ENCODE results near the gene CCL2. TPM values are rescaled to one million over a fixed set of nuclear protein-coding genes. Genes with fewer than 3 reads are reported as not detected.

The CCL2 gene
- total RNA-seq (49.9 TPM), polyA plus RNA-seq (ENCODE audit: insufficient read depth, low read depth, low replicate concordance) (53.5 TPM)
- long read RNA-seq, donor 1, transcript CCL2-203 (1 exons, 996 nt) = major isoform, 5 of 6 reads
- long read RNA-seq, donor 1, partial matches to known transcripts = 0 of 6 reads
- long read RNA-seq, donor 1, other reads (novel, unspliced or antisense) = 0 of 6 reads
- long read RNA-seq, donor 2, transcript CCL2-201 (3 exons, 741 nt) = major isoform, 6 of 8 reads
- long read RNA-seq, donor 2, partial matches to known transcripts = 0 of 8 reads
- long read RNA-seq, donor 2, other reads (novel, unspliced or antisense) = 0 of 8 reads
- long read RNA-seq, donor 3, partial matches to known transcripts = 0 of 8 reads
- long read RNA-seq, donor 3, other reads (novel, unspliced or antisense) = 0 of 8 reads
- long read RNA-seq, donor 4, transcript CCL2-201 (3 exons, 741 nt) = major isoform, 5 of 8 reads
- long read RNA-seq, donor 4, partial matches to known transcripts = 0 of 8 reads
- long read RNA-seq, donor 4, other reads (novel, unspliced or antisense) = 0 of 8 reads
- long read RNA-seq, donor 5 = 0 reads
- long read RNA-seq, donor 6, transcript CCL2-201 (3 exons, 741 nt) = major isoform, 19 of 24 reads
- long read RNA-seq, donor 6, transcript CCL2-203 (1 exons, 996 nt) = minor isoform, 5 of 24 reads
- long read RNA-seq, donor 6, partial matches to known transcripts = 0 of 24 reads
- long read RNA-seq, donor 6, other reads (novel, unspliced or antisense) = 0 of 24 reads
- long read RNA-seq, donor 7, transcript CCL2-201 (3 exons, 741 nt) = major isoform, 18 of 29 reads
- long read RNA-seq, donor 7, transcript CCL2-203 (1 exons, 996 nt) = minor isoform, 10 of 29 reads
- long read RNA-seq, donor 7, partial matches to known transcripts = 0 of 29 reads
- long read RNA-seq, donor 7, other reads (novel, unspliced or antisense) = 0 of 29 reads
- long read RNA-seq, donor 8, transcript CCL2-201 (3 exons, 741 nt) = major isoform, 9 of 13 reads
- long read RNA-seq, donor 8, partial matches to known transcripts = 0 of 13 reads
- long read RNA-seq, donor 8, other reads (novel, unspliced or antisense) = 0 of 13 reads
- long read RNA-seq, donor 9, partial matches to known transcripts = 0 of 4 reads
- long read RNA-seq, donor 9, other reads (novel, unspliced or antisense) = 0 of 4 reads
- long read RNA-seq, donor 10, transcript CCL2-201 (3 exons, 741 nt) = major isoform, 5 of 11 reads
- long read RNA-seq, donor 10, transcript CCL2-203 (1 exons, 996 nt) = major isoform, 5 of 11 reads
- long read RNA-seq, donor 10, partial matches to known transcripts = 0 of 11 reads
- long read RNA-seq, donor 10, other reads (novel, unspliced or antisense) = 0 of 11 reads

GRCh38 chr17:34254651-34255380 is at the start of gene CCL2:
Gene CCL2, plus strand, starts transcription at chr17:34255285. Its CDS starts 65 bp downstream, at chr17:34255350.
- no peaks in the 10 kb centered on the region for H3K36me3 ChIP-seq (ENCODE audit: control insufficient read depth in 2 of 3, insufficient read depth in 3 of 3, low read length in 3 of 3)
- TF ChIP-seq CTCF (IDR thresholded peaks at IDR 0.05; ENCODE audit: borderline replicate concordance, extremely low read depth, insufficient read depth) = no peak
- H3K4me3 ChIP-seq (ENCODE audit: low read length in 3 of 3) = peak within 1 kb of the TSS; percentile 57 to 69 (median 62)
- DNase-seq = peak; percentile 62 to 93 (median 75)
- H3K27ac ChIP-seq (ENCODE audit: low read depth in 2 of 2, low read length in 2 of 2) = peak within 1 kb of the TSS; percentile 74 to 86
- no peak for FAIRE-seq
- no peaks in the 10 kb centered on the region for H3K27me3 ChIP-seq (ENCODE audit: control insufficient read depth, insufficient read depth, low read length)
- H3K9ac ChIP-seq (ENCODE audit: low read length in 3 of 3) = peak within 1 kb of the TSS; percentile 50 to 74 (median 52)
- intact Hi-C loops (cut with DNase I) = loop anchor here (10.0 kb wide), 1 partner anchor 60 kb away; the partner anchor contains the start of gene CCL8
- peaks cover 0 to 25% (median 22%) of the 10 kb centered on the region in 3 donors for H3K4me1 ChIP-seq (ENCODE audit: control insufficient read depth in 2 of 3, insufficient read depth in 2 of 3, low read depth in 1 of 3, low read length in 3 of 3)
- no peaks in the 10 kb centered on the region for H3K9me3 ChIP-seq (ENCODE audit: control insufficient read depth in 2 of 3, insufficient read depth in 1 of 3, low read length in 3 of 3)

- no peak for TF ChIP-seq CTCF (IDR thresholded peaks at IDR 0.05; ENCODE audit: borderline replicate concordance, extremely low read depth, insufficient read depth)
- intact Hi-C loops (cut with DNase I) = no loop called here
- Histone ChIP-seq H3K9me3 (ENCODE audit: control insufficient read depth in 2 of 3, insufficient read depth in 1 of 3, low read length in 3 of 3) (no peaks in the 10 kb centered on the region), H3K9ac (ENCODE audit: low read length in 3 of 3) (no peak overlapping the region), H3K27ac (ENCODE audit: low read depth in 2 of 2, low read length in 2 of 2) (no peak overlapping the region), H3K4me3 (ENCODE audit: low read length in 3 of 3) (no peak overlapping the region), H3K36me3 (ENCODE audit: control insufficient read depth in 2 of 3, insufficient read depth in 3 of 3, low read length in 3 of 3) (no peaks in the 10 kb centered on the region), H3K27me3 (ENCODE audit: control insufficient read depth, insufficient read depth, low read length) (no peaks in the 10 kb centered on the region), H3K4me1 (ENCODE audit: control insufficient read depth in 2 of 3, insufficient read depth in 2 of 3, low read depth in 1 of 3, low read length in 3 of 3) (no peaks in the 10 kb centered on the region)
- FAIRE-seq (no peak), DNase-seq (no peak)
Observed at GRCh38 chr17:34205401-34205800, 49.7 kb upstream of the CCL2 start.

- Histone ChIP-seq H3K36me3 (ENCODE audit: control insufficient read depth in 2 of 3, insufficient read depth in 3 of 3, low read length in 3 of 3) (no peaks in the 10 kb centered on the region), H3K9me3 (ENCODE audit: control insufficient read depth in 2 of 3, insufficient read depth in 1 of 3, low read length in 3 of 3) (no peaks in the 10 kb centered on the region), H3K9ac (ENCODE audit: low read length in 3 of 3) (no peak overlapping the region), H3K27me3 (ENCODE audit: control insufficient read depth, insufficient read depth, low read length) (no peaks in the 10 kb centered on the region), H3K4me3 (ENCODE audit: low read length in 3 of 3) (no peak overlapping the region), H3K4me1 (ENCODE audit: control insufficient read depth in 2 of 3, insufficient read depth in 2 of 3, low read depth in 1 of 3, low read length in 3 of 3) (no peaks in the 10 kb centered on the region), H3K27ac (ENCODE audit: low read depth in 2 of 2, low read length in 2 of 2) (no peak overlapping the region)
- no peak for FAIRE-seq
- intact Hi-C loops (cut with DNase I) = no loop called here
- no peak for TF ChIP-seq CTCF (IDR thresholded peaks at IDR 0.05; ENCODE audit: borderline replicate concordance, extremely low read depth, insufficient read depth)
- DNase-seq = no peak
Observed at GRCh38 chr17:34206569-34206968, 48.5 kb upstream of the CCL2 start.
